Measurements from ENCODE around the gene COLEC12. TPM values are rescaled to one million over a fixed set of nuclear protein-coding genes. Genes with fewer than 3 reads are reported as not detected.

Gene COLEC12
- total RNA-seq, 1 experiment from 2014 or later, result not detected

DNA sequence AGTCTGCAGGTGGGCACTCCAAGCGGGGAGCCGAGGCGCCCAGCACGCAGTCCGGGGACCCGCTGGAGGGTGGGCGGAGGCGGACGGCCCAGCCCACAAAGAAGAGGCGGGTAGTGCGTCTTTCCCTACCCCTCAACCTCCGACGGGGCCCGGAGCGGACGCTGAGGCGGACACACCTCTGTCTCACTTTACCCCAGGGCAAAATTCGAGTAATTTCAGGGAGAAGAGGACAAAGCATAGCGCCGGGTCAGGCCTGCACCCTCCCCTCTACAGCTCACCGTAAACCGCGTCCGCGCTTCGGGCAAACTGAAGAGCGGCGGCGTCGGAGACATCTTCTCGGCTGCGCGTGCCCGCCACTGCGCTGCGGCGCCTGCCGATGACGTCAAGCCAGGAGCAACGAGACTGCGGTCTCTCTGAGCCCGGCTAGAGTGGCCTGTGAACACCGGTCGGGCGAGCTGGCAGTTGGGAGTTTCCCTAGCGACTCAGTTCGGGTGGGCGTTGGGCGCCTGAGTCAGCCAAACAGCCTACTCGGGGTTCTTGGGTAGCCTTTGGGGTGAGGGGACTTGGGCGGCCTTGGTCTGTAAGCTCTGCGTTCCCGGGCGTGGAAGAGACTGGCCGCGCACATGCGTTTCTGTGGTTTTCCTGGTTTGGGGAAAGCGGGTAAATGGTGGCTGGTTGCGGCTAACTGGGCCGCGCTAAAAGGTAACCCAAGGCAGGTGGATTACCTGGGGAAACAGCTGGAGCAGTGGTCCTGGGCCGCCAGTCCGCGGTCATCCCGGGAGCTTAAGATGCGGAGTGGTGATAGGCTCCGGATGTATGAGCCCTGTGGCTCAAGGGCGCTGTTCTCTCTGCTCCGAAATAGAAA lies 232.6 kb downstream of the COLEC12 start, which contains the start of gene THOC1:
Gene THOC1 (minus strand): TSS at position 360 of the 865 bp plus-strand sequence. CDS start 28 bp downstream, at position 332.
- Histone ChIP-seq H4K20me1 (ENCODE audit: insufficient read depth) (no peaks in the 10 kb centered on the region), H3K4me3 (replicated peaks in 1 of 2; ENCODE audit: low read depth in 1 of 2, low read length in 2 of 2) (peak within 1 kb of the TSS; percentile 75 to 78), H3K27ac (ENCODE audit: low read depth, low read length) (peak within 1 kb of the TSS; percentile 71), H3K4me1 (ENCODE audit: control insufficient read depth in 1 of 2, insufficient read depth in 2 of 2, low read length in 2 of 2) (peaks cover 0 to 3% of the 10 kb centered on the region in 2 experiments; a peak in 1 of 4 replicates), H3K27me3 (ENCODE audit: insufficient read depth, low read length) (no peaks in the 10 kb centered on the region), H2AFZ (ENCODE audit: low read depth, low read length, poor library complexity, severe bottlenecking) (no peak within 1 kb of the TSS), H3K9me3 (ENCODE audit: control insufficient read depth in 1 of 2, insufficient read depth in 1 of 2, low read depth in 1 of 2, low read length in 2 of 2) (no peaks in the 10 kb centered on the region), H3K36me3 (ENCODE audit: control insufficient read depth in 1 of 2, insufficient read depth in 2 of 2, low read length in 2 of 2) (peaks cover 3 to 6% of the 10 kb centered on the region in 2 experiments; a peak in 2 of 4 replicates), H3K4me2 (ENCODE audit: low read length) (peak within 1 kb of the TSS; percentile 70), H3K9me2 (ENCODE audit: insufficient read depth) (no peaks in the 10 kb centered on the region), H3K79me2 (ENCODE audit: insufficient read depth, low read length) (peaks cover 30% of the 10 kb centered on the region), H3K9ac (ENCODE audit: low read length) (peak within 1 kb of the TSS; percentile 93)
- intact Hi-C loops (cut with micrococcal nuclease), result loop anchor here (5.0 kb wide), 1 partner anchor 156 kb away; no protein-coding TSS in a partner anchor
- peak; percentile 60 for DNase-seq (ENCODE audit: low read depth, low spot score)
- RAD21 ChIA-PET (ENCODE audit: low non-redundant PET in 1 of 2, low total read pairs in 2 of 2, uncharacterized antibody in 2 of 2, unreplicated experiment in 2 of 2), result no interaction called here
- POLR2A ChIA-PET, result no interaction called here
- BruUV-seq (replicated peaks), result TSS peak; percentile 84
- peak; percentile 88 for ATAC-seq
- CTCF ChIA-PET, result interaction anchor here (0.8 kb wide), 1 partner anchor 208 kb away, joined by 3 read pairs; no protein-coding TSS in a partner anchor
- TF ChIP-seq ZNF274 (IDR thresholded peaks at IDR 0.05; ENCODE audit: low read depth, low read length) (no peak), EZH2phosphoT487 (IDR thresholded peaks at IDR 0.05; ENCODE audit: borderline replicate concordance) (no peak), POLR2A (IDR thresholded peaks at IDR 0.05; ENCODE audit: borderline replicate concordance, extremely low read depth, insufficient read depth, insufficient read length) (peak; percentile 25), SRF (IDR thresholded peaks at IDR 0.05; ENCODE audit: low read depth) (peak; percentile 58), ZFX (IDR thresholded peaks at IDR 0.05) (peak; percentile 49), ELF1 (IDR thresholded peaks at IDR 0.05; ENCODE audit: borderline replicate concordance, low read depth) (no peak), SP1 (IDR thresholded peaks at IDR 0.05; ENCODE audit: low read depth) (peak; percentile 29; the same call in 1 of the 2 replicates), CBX3 (IDR thresholded peaks at IDR 0.05; ENCODE audit: low read depth) (0 out of 2 replicates have a peak, but pooled peaks have one; percentile 55), YY1 (IDR thresholded peaks at IDR 0.05; ENCODE audit: extremely low read depth, insufficient replicate concordance, low read depth, low read length) (peak; percentile 67), CEBPB (IDR thresholded peaks at IDR 0.05; ENCODE audit: low read depth) (no peak), SIN3A (IDR thresholded peaks at IDR 0.05; ENCODE audit: low read depth) (peak; percentile 65), FOSL1 (IDR thresholded peaks at IDR 0.05; ENCODE audit: low read depth) (no peak; the same call in 1 of the 2 replicates), EZH2 (IDR thresholded peaks at IDR 0.05) (no peak)
- TF ChIP-seq, protein P1, sequence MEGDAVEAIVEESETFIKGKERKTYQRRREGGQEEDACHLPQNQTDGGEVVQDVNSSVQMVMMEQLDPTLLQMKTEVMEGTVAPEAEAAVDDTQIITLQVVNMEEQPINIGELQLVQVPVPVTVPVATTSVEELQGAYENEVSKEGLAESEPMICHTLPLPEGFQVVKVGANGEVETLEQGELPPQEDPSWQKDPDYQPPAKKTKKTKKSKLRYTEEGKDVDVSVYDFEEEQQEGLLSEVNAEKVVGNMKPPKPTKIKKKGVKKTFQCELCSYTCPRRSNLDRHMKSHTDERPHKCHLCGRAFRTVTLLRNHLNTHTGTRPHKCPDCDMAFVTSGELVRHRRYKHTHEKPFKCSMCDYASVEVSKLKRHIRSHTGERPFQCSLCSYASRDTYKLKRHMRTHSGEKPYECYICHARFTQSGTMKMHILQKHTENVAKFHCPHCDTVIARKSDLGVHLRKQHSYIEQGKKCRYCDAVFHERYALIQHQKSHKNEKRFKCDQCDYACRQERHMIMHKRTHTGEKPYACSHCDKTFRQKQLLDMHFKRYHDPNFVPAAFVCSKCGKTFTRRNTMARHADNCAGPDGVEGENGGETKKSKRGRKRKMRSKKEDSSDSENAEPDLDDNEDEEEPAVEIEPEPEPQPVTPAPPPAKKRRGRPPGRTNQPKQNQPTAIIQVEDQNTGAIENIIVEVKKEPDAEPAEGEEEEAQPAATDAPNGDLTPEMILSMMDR (IDR thresholded peaks at IDR 0.05 in 2 of 3, conservative IDR thresholded peaks at IDR 0.05 in 1 of 3; ENCODE audit: borderline replicate concordance in 1 of 3, insufficient read depth in 1 of 3, low read depth in 2 of 3, low read length in 2 of 3), result no peak
- TF ChIP-seq, protein P2, sequence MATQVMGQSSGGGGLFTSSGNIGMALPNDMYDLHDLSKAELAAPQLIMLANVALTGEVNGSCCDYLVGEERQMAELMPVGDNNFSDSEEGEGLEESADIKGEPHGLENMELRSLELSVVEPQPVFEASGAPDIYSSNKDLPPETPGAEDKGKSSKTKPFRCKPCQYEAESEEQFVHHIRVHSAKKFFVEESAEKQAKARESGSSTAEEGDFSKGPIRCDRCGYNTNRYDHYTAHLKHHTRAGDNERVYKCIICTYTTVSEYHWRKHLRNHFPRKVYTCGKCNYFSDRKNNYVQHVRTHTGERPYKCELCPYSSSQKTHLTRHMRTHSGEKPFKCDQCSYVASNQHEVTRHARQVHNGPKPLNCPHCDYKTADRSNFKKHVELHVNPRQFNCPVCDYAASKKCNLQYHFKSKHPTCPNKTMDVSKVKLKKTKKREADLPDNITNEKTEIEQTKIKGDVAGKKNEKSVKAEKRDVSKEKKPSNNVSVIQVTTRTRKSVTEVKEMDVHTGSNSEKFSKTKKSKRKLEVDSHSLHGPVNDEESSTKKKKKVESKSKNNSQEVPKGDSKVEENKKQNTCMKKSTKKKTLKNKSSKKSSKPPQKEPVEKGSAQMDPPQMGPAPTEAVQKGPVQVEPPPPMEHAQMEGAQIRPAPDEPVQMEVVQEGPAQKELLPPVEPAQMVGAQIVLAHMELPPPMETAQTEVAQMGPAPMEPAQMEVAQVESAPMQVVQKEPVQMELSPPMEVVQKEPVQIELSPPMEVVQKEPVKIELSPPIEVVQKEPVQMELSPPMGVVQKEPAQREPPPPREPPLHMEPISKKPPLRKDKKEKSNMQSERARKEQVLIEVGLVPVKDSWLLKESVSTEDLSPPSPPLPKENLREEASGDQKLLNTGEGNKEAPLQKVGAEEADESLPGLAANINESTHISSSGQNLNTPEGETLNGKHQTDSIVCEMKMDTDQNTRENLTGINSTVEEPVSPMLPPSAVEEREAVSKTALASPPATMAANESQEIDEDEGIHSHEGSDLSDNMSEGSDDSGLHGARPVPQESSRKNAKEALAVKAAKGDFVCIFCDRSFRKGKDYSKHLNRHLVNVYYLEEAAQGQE (IDR thresholded peaks at IDR 0.05; ENCODE audit: low read depth), result no peak
- TF ChIP-seq, protein P3, sequence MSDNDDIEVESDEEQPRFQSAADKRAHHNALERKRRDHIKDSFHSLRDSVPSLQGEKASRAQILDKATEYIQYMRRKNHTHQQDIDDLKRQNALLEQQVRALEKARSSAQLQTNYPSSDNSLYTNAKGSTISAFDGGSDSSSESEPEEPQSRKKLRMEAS (IDR thresholded peaks at IDR 0.05), result peak; percentile 81
- TF ChIP-seq, protein P4, sequence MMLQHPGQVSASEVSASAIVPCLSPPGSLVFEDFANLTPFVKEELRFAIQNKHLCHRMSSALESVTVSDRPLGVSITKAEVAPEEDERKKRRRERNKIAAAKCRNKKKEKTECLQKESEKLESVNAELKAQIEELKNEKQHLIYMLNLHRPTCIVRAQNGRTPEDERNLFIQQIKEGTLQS (IDR thresholded peaks at IDR 0.05), result no peak
- TF ChIP-seq, protein P5, sequence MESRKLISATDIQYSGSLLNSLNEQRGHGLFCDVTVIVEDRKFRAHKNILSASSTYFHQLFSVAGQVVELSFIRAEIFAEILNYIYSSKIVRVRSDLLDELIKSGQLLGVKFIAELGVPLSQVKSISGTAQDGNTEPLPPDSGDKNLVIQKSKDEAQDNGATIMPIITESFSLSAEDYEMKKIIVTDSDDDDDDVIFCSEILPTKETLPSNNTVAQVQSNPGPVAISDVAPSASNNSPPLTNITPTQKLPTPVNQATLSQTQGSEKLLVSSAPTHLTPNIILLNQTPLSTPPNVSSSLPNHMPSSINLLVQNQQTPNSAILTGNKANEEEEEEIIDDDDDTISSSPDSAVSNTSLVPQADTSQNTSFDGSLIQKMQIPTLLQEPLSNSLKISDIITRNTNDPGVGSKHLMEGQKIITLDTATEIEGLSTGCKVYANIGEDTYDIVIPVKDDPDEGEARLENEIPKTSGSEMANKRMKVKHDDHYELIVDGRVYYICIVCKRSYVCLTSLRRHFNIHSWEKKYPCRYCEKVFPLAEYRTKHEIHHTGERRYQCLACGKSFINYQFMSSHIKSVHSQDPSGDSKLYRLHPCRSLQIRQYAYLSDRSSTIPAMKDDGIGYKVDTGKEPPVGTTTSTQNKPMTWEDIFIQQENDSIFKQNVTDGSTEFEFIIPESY (IDR thresholded peaks at IDR 0.05; ENCODE audit: extremely low read depth, insufficient replicate concordance, low read length), result no peak

Data from HCT116 (cell line).